ENCODE measurements around the gene FNDC3B.

The FNDC3B gene

GRCh38 chr3:172204716-172205115 is 165.3 kb downstream of the FNDC3B start:
- Histone ChIP-seq H3K9me3 (ENCODE audit: control insufficient read depth in 1 of 2, low read length in 2 of 2) (no peaks in the 10 kb centered on the region), H3K27me3 (ENCODE audit: control insufficient read depth in 1 of 2, insufficient read depth in 2 of 2, low read length in 2 of 2) (no peaks in the 10 kb centered on the region), H3K9ac (ENCODE audit: low read depth in 1 of 2, low read length in 2 of 2) (no peak overlapping the region), H3K4me1 (ENCODE audit: control insufficient read depth in 1 of 2, insufficient read depth in 2 of 2, low read length in 2 of 2) (peaks cover 0 to 7% of the 10 kb centered on the region in 2 donors), H3K4me3 (ENCODE audit: low read depth in 1 of 2, low read length in 2 of 2) (no peak overlapping the region), H3K27ac (ENCODE audit: low read depth, low read length) (no peak overlapping the region), H3K36me3 (ENCODE audit: control insufficient read depth in 1 of 2, insufficient read depth in 2 of 2, low read length in 2 of 2) (no peaks in the 10 kb centered on the region)

DNA sequence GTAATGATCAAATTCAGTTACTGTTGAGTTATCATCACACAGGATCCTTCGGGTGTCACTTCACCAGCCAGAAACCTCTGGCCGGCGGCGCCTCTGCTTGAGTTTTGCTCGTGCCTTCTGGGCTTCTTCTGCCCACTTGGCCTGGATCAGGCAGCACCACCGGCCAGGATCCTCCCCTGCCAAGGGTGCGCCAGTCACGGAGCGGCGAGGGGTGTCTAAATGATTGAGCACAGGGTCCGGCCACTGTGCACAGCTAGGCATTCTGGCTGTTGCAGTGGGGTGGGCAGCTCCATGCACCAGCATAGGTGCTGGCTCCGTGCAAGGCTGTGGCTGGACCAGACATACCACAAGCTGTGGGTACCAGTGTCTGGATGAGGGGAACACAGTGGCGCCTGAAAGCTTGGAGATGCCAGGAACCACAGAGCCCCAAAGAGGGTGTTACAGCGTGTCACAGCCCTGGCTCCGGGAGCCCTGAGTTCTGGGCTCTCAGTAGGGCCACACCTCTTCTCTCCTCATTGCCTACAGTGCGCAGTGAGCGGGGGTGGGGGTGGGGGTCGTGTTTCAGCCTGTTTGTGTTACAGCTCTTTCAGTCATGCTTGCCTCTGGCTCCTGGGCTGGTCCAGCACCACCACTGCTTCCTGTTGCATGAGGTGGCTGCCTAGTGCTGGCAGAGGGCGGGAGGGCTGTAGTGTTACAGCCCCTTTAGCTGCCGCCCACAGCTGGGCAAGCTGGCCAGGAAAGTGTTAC is 169.4 kb downstream of the FNDC3B start:
- no peak overlapping the region for H3K9ac ChIP-seq (ENCODE audit: low read depth in 1 of 2, low read length in 2 of 2)
- peaks cover 0 to 16% of the 10 kb centered on the region in 2 donors for H3K4me1 ChIP-seq (ENCODE audit: control insufficient read depth in 1 of 2, insufficient read depth in 2 of 2, low read length in 2 of 2)
- no peak overlapping the region for H3K27ac ChIP-seq (ENCODE audit: low read depth, low read length)
- H3K27me3 ChIP-seq (ENCODE audit: control insufficient read depth in 1 of 2, insufficient read depth in 2 of 2, low read length in 2 of 2), result no peaks in the 10 kb centered on the region
- peaks cover 0 to 5% of the 10 kb centered on the region in 2 donors for H3K36me3 ChIP-seq (ENCODE audit: control insufficient read depth in 1 of 2, insufficient read depth in 2 of 2, low read length in 2 of 2)
- H3K4me3 ChIP-seq (ENCODE audit: low read depth in 1 of 2, low read length in 2 of 2), result no peak overlapping the region
- H3K9me3 ChIP-seq (ENCODE audit: control insufficient read depth in 1 of 2, low read length in 2 of 2), result no peaks in the 10 kb centered on the region

- no peaks in the 10 kb centered on the region for H3K9me3 ChIP-seq (ENCODE audit: control insufficient read depth in 1 of 2, low read length in 2 of 2)
These were observed 170.2 kb downstream of the FNDC3B start for GRCh38 chr3:172209333-172210321.

GRCh38 chr3:172210355-172210754 is 171.0 kb downstream of the FNDC3B start:
- Histone ChIP-seq H3K4me3 (ENCODE audit: low read depth in 1 of 2, low read length in 2 of 2) (no peak overlapping the region), H3K4me1 (ENCODE audit: control insufficient read depth in 1 of 2, insufficient read depth in 2 of 2, low read length in 2 of 2) (peaks cover 0 to 10% of the 10 kb centered on the region in 2 donors), H3K9ac (ENCODE audit: low read depth in 1 of 2, low read length in 2 of 2) (no peak overlapping the region), H3K36me3 (ENCODE audit: control insufficient read depth in 1 of 2, insufficient read depth in 2 of 2, low read length in 2 of 2) (peaks cover 0 to 5% of the 10 kb centered on the region in 2 donors), H3K27me3 (ENCODE audit: control insufficient read depth in 1 of 2, insufficient read depth in 2 of 2, low read length in 2 of 2) (no peaks in the 10 kb centered on the region), H3K9me3 (ENCODE audit: control insufficient read depth in 1 of 2, low read length in 2 of 2) (no peaks in the 10 kb centered on the region), H3K27ac (ENCODE audit: low read depth, low read length) (no peak overlapping the region)

More at GRCh38 chr3:172209333-172210321, 170.2 kb downstream of the FNDC3B start:
- Histone ChIP-seq H3K36me3 (ENCODE audit: control insufficient read depth in 1 of 2, insufficient read depth in 2 of 2, low read length in 2 of 2) (peaks cover 0 to 5% of the 10 kb centered on the region in 2 donors), H3K4me1 (ENCODE audit: control insufficient read depth in 1 of 2, insufficient read depth in 2 of 2, low read length in 2 of 2) (peaks cover 0 to 10% of the 10 kb centered on the region in 2 donors), H3K27ac (ENCODE audit: low read depth, low read length) (no peak overlapping the region), H3K27me3 (ENCODE audit: control insufficient read depth in 1 of 2, insufficient read depth in 2 of 2, low read length in 2 of 2) (no peaks in the 10 kb centered on the region), H3K4me3 (ENCODE audit: low read depth in 1 of 2, low read length in 2 of 2) (no peak overlapping the region), H3K9ac (ENCODE audit: low read depth in 1 of 2, low read length in 2 of 2) (no peak overlapping the region)

DNA sequence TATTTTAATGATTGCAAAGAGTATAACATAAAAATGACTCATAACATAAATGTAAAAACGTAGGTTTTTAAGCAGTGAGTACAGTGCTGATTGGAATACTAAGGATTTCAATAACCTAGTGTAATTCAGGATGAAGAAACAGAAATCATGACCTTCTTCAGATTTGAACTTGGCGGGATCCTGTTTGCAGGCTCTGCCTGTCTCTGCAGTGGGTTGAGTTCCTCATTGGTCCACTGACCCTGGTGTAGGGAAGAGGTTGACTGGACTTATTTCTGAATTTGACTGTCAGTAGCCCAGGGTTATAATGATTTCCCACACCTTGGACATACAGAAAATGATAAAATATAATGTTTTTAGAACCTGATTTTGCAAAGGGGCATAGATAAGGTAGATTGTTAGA is 171.7 kb downstream of the FNDC3B start:
- Histone ChIP-seq H3K9ac (ENCODE audit: low read depth in 1 of 2, low read length in 2 of 2) (no peak overlapping the region), H3K36me3 (ENCODE audit: control insufficient read depth in 1 of 2, insufficient read depth in 2 of 2, low read length in 2 of 2) (peaks cover 0 to 5% of the 10 kb centered on the region in 2 donors), H3K27ac (ENCODE audit: low read depth, low read length) (no peak overlapping the region), H3K9me3 (ENCODE audit: control insufficient read depth in 1 of 2, low read length in 2 of 2) (no peaks in the 10 kb centered on the region), H3K27me3 (ENCODE audit: control insufficient read depth in 1 of 2, insufficient read depth in 2 of 2, low read length in 2 of 2) (no peaks in the 10 kb centered on the region), H3K4me3 (ENCODE audit: low read depth in 1 of 2, low read length in 2 of 2) (no peak overlapping the region), H3K4me1 (ENCODE audit: control insufficient read depth in 1 of 2, insufficient read depth in 2 of 2, low read length in 2 of 2) (peaks cover 0 to 10% of the 10 kb centered on the region in 2 donors)

DNA sequence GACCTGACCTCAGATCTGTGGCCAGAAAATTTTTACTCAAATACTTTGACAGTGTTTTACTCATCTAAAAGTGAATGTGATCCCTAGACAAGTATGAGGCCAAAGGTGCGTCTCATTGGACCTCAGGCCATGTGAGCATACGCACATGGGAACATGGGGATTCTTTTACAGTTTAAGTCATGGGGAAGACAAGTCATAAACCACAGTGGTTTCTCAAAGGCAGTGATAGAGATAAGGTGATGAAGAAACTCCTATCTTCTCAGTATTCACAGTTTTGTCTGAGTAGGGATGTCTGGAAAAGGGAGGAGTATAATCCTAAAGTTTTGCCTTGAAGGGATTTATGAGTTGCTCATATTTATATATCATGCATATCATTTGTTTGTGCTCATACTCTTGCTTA is 173.8 kb downstream of the FNDC3B start:
- no peak overlapping the region for H3K4me3 ChIP-seq (ENCODE audit: low read depth in 1 of 2, low read length in 2 of 2)
- peaks cover 0 to 5% of the 10 kb centered on the region in 2 donors for H3K36me3 ChIP-seq (ENCODE audit: control insufficient read depth in 1 of 2, insufficient read depth in 2 of 2, low read length in 2 of 2)
- H3K9ac ChIP-seq (ENCODE audit: low read depth in 1 of 2, low read length in 2 of 2), result no peak overlapping the region
- no peaks in the 10 kb centered on the region for H3K9me3 ChIP-seq (ENCODE audit: control insufficient read depth in 1 of 2, low read length in 2 of 2)
- no peak overlapping the region for H3K27ac ChIP-seq (ENCODE audit: low read depth, low read length)
- peaks cover 0 to 10% of the 10 kb centered on the region in 2 donors for H3K4me1 ChIP-seq (ENCODE audit: control insufficient read depth in 1 of 2, insufficient read depth in 2 of 2, low read length in 2 of 2)
- H3K27me3 ChIP-seq (ENCODE audit: control insufficient read depth in 1 of 2, insufficient read depth in 2 of 2, low read length in 2 of 2), result no peaks in the 10 kb centered on the region

- H3K4me1 ChIP-seq (ENCODE audit: control insufficient read depth in 1 of 2, insufficient read depth in 2 of 2, low read length in 2 of 2), result peaks cover 6 to 16% of the 10 kb centered on the region in 2 donors
These were observed 174.5 kb downstream of the FNDC3B start for GRCh38 chr3:172213904-172214303.

GRCh38 chr3:172216267-172216666 is 176.9 kb downstream of the FNDC3B start:
- Histone ChIP-seq H3K27me3 (ENCODE audit: control insufficient read depth in 1 of 2, insufficient read depth in 2 of 2, low read length in 2 of 2) (no peaks in the 10 kb centered on the region), H3K4me3 (ENCODE audit: low read depth in 1 of 2, low read length in 2 of 2) (no peak overlapping the region), H3K27ac (ENCODE audit: low read depth, low read length) (no peak overlapping the region), H3K36me3 (ENCODE audit: control insufficient read depth in 1 of 2, insufficient read depth in 2 of 2, low read length in 2 of 2) (peaks cover 0 to 5% of the 10 kb centered on the region in 2 donors), H3K4me1 (ENCODE audit: control insufficient read depth in 1 of 2, insufficient read depth in 2 of 2, low read length in 2 of 2) (peaks cover 10 to 20% of the 10 kb centered on the region in 2 donors), H3K9me3 (ENCODE audit: control insufficient read depth in 1 of 2, low read length in 2 of 2) (no peaks in the 10 kb centered on the region), H3K9ac (ENCODE audit: low read depth in 1 of 2, low read length in 2 of 2) (no peak overlapping the region)

More at GRCh38 chr3:172213904-172214303, 174.5 kb downstream of the FNDC3B start:
- H3K27me3 ChIP-seq (ENCODE audit: control insufficient read depth in 1 of 2, insufficient read depth in 2 of 2, low read length in 2 of 2), result no peaks in the 10 kb centered on the region
- no peak overlapping the region for H3K4me3 ChIP-seq (ENCODE audit: low read depth in 1 of 2, low read length in 2 of 2)
- H3K27ac ChIP-seq (ENCODE audit: low read depth, low read length), result no peak overlapping the region
- no peak overlapping the region for H3K9ac ChIP-seq (ENCODE audit: low read depth in 1 of 2, low read length in 2 of 2)
- no peaks in the 10 kb centered on the region for H3K9me3 ChIP-seq (ENCODE audit: control insufficient read depth in 1 of 2, low read length in 2 of 2)
- peaks cover 0 to 5% of the 10 kb centered on the region in 2 donors for H3K36me3 ChIP-seq (ENCODE audit: control insufficient read depth in 1 of 2, insufficient read depth in 2 of 2, low read length in 2 of 2)

DNA sequence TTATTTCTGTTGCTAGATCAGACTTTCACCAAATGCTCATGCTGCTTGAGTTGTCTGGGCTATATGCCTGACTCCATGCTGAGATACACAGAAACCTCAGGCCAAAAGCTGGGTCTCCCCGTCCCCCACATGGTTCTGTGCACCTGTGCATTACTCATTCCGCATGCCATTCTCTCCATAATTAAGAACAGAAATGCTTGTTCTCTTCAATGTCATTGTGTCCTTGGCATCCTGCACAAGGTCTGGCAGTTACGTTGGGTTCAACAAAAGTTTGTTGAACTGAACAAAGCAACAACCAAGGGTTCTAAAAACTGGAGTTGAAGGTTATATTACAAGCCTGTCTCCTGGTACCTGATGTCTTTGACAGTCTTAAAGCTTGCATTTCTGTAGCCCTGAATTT is 177.5 kb downstream of the FNDC3B start:
- Histone ChIP-seq H3K4me3 (ENCODE audit: low read depth in 1 of 2, low read length in 2 of 2) (no peak overlapping the region), H3K36me3 (ENCODE audit: control insufficient read depth in 1 of 2, insufficient read depth in 2 of 2, low read length in 2 of 2) (peaks cover 0 to 5% of the 10 kb centered on the region in 2 donors), H3K27me3 (ENCODE audit: control insufficient read depth in 1 of 2, insufficient read depth in 2 of 2, low read length in 2 of 2) (no peaks in the 10 kb centered on the region), H3K9me3 (ENCODE audit: control insufficient read depth in 1 of 2, low read length in 2 of 2) (no peaks in the 10 kb centered on the region), H3K27ac (ENCODE audit: low read depth, low read length) (no peak overlapping the region), H3K4me1 (ENCODE audit: control insufficient read depth in 1 of 2, insufficient read depth in 2 of 2, low read length in 2 of 2) (peaks cover 10 to 20% of the 10 kb centered on the region in 2 donors), H3K9ac (ENCODE audit: low read depth in 1 of 2, low read length in 2 of 2) (no peak overlapping the region)

DNA sequence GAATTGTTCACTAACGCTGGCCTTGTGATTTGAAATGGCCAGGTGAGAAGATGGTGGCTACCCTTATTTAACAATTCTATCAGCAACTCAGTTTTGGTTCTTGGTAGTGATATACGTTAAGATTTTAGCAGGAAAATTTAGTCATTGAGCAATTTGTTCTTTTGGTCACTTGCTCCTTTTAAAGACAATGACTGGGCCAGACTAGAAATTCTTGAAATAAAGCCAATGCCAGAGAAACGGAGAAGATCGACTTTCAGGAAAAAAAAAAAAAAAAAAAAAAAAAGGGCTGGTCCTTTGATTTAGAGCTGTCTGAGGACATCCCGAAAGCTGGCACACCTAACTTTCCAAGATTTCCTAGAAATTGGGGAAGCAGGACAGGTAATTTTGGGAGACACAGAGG is 178.5 kb downstream of the FNDC3B start:
- Histone ChIP-seq H3K9me3 (ENCODE audit: control insufficient read depth in 1 of 2, low read length in 2 of 2) (no peaks in the 10 kb centered on the region), H3K36me3 (ENCODE audit: control insufficient read depth in 1 of 2, insufficient read depth in 2 of 2, low read length in 2 of 2) (no peaks in the 10 kb centered on the region), H3K4me3 (ENCODE audit: low read depth in 1 of 2, low read length in 2 of 2) (no peak overlapping the region), H3K27me3 (ENCODE audit: control insufficient read depth in 1 of 2, insufficient read depth in 2 of 2, low read length in 2 of 2) (no peaks in the 10 kb centered on the region), H3K4me1 (ENCODE audit: control insufficient read depth in 1 of 2, insufficient read depth in 2 of 2, low read length in 2 of 2) (peaks cover 10 to 20% of the 10 kb centered on the region in 2 donors), H3K27ac (ENCODE audit: low read depth, low read length) (no peak overlapping the region), H3K9ac (ENCODE audit: low read depth in 1 of 2, low read length in 2 of 2) (no peak overlapping the region)

Data from duodenal mucosa (tissue), 2 donors.